Lung (tissue), 12 donors: ENCODE results near the gene DHX30. TPM values are rescaled to one million over a fixed set of nuclear protein-coding genes. Genes with fewer than 3 reads are reported as not detected.
"Not testable (repeated sequence)": the region's sequence is repeated elsewhere in the genome, so short reads cannot be mapped to it uniquely, and the experiment has no call there.

Experiments used
- ATAC-seq: fragments of 200-7000 bp; cut with Tn5 transposase; one replicate; pipeline ENCODE4 v1.9.1; 2020; ENCODE audit warnings: moderate number of reproducible peaks; ENCODE audit not compliant: insufficient read depth, low FRiP score
- DNase-seq, 3 donors: peaks; one replicate each; pipeline ENCODE4 v3.0.0-alpha.2; 2013 to 2017
- H3K27ac ChIP-seq, 2 donors: one replicate each; pipeline ENCODE4 v1.5.1; 2013; ENCODE audit warnings: mild to moderate bottlenecking in 2 of 2, moderate library complexity in 2 of 2, control low read depth in 1 of 2, inconsistent platforms in 1 of 2, low read depth in 1 of 2, low read length in 1 of 2
- H3K27me3 ChIP-seq, 3 donors: one replicate each; pipeline ENCODE4 v1.5.1; 2013; ENCODE audit warnings: low read length in 2 of 3; ENCODE audit not compliant: control insufficient read depth in 3 of 3, insufficient read depth in 3 of 3
- H3K36me3 ChIP-seq, 4 donors: one replicate each; pipeline ENCODE4 v1.5.1; 2013; ENCODE audit warnings: low read length in 4 of 4, mild to moderate bottlenecking in 1 of 4, moderate library complexity in 1 of 4; ENCODE audit not compliant: control insufficient read depth in 4 of 4, insufficient read depth in 4 of 4
- H3K4me1 ChIP-seq, 5 donors: one replicate each; pipeline ENCODE4 v1.5.1; 2013; ENCODE audit warnings: low read length in 5 of 5, mild to moderate bottlenecking in 2 of 5, moderate library complexity in 1 of 5; ENCODE audit not compliant: control insufficient read depth in 5 of 5, insufficient read depth in 5 of 5
- H3K4me3 ChIP-seq: one replicate; pipeline ENCODE4 v1.5.1; 2013; ENCODE audit warnings: mild to moderate bottlenecking, control low read depth, moderate library complexity
- H3K9ac ChIP-seq, 2 donors: one replicate each; pipeline ENCODE4 v1.5.1; 2013; ENCODE audit warnings: low read length in 2 of 2, control low read depth in 1 of 2; ENCODE audit not compliant: insufficient read depth in 1 of 2
- H3K9me3 ChIP-seq, 4 donors: one replicate each; pipeline ENCODE4 v1.5.1; 2013; ENCODE audit warnings: low read length in 3 of 4, mild to moderate bottlenecking in 1 of 4, moderate library complexity in 1 of 4; ENCODE audit not compliant: control insufficient read depth in 4 of 4, insufficient read depth in 3 of 4
- CTCF ChIP-seq: IDR thresholded peaks from 2 replicates; pipeline ENCODE4 v1.5.1; 2012; ENCODE audit warnings: mild to moderate bottlenecking; ENCODE audit errors: control extremely low read depth, extremely low read depth
- WGBS, 2 donors: extraction: QIAGEN DNeasy Blood & Tissue Kit; methylation state at CpG; one replicate each; pipeline ENCODE4 v1.1.7; 2013; 5-methylcytosine and 5-hydroxymethylcytosine counted together
- polyA plus RNA-seq, 2 donors: library from polyadenylated mRNA; stranded (reverse); fragments of 200-250 nt; gene quantifications; one replicate each; pipeline ENCODE4 v1.2.1, GENCODE V29; 2013
- total RNA-seq, 2 donors: library from RNA; depleted of rRNA in 1 of 2; stranded (reverse); fragments of >200 nt in 1 of 2; gene quantifications; one replicate each; pipeline ENCODE4 v1.2.1, GENCODE V29; 2014 to 2021
- donor health status: control.
- donor health status: control.
- donor health status: Bipolar disorder and iron deficiency.
- donor health status: healthy.
- donor health status: DM: yes; HTN: yes; CAD: no.

The DHX30 gene
- total and polyA plus RNA-seq, 4 donors: 42.2 to 65.9 (median 53.8) TPM

- WGBS, 2 donors: 46 to 76% methylated on average over 3 of the region's 3 CpGs
- Histone ChIP-seq H3K4me1 (peaks cover 0 to 7% (median 0%) of the 10 kb centered on the region in 5 donors), H3K9ac (no peak overlapping the region), H3K27me3 (no peaks in the 10 kb centered on the region), H3K36me3 (peaks cover 0 to 11% (median 7%) of the 10 kb centered on the region in 4 donors), H3K9me3 (no peaks in the 10 kb centered on the region), H3K4me3 (no peak overlapping the region), H3K27ac (no peak overlapping the region)
- DNase-seq (no peak), ATAC-seq (no peak)
- no peak for TF ChIP-seq CTCF
These were observed 81.7 kb downstream of the DHX30 start for GRCh38 chr3:47884603-47885002.

GRCh38 chr3:47885168-47885567 lies 82.2 kb downstream of the DHX30 start:
- H3K9ac ChIP-seq: no peak overlapping the region
- no peak for TF ChIP-seq CTCF
- ATAC-seq (no peak), DNase-seq (no peak)
- H3K4me1 ChIP-seq: peaks cover 0 to 11% (median 0%) of the 10 kb centered on the region in 5 donors
- H3K4me3 ChIP-seq: no peak overlapping the region
- WGBS, 2 donors: 98 to 100% methylated on average over 1 of the region's 1 CpG
- H3K36me3 ChIP-seq: peaks cover 0 to 11% (median 7%) of the 10 kb centered on the region in 4 donors
- no peak overlapping the region for H3K27ac ChIP-seq
- no peaks in the 10 kb centered on the region for H3K9me3 ChIP-seq
- no peaks in the 10 kb centered on the region for H3K27me3 ChIP-seq

GRCh38 chr3:47887991-47888390 lies 85.1 kb downstream of the DHX30 start:
- WGBS, 2 donors: 95 to 97% methylated on average over 9 of the region's 9 CpGs
- Histone ChIP-seq H3K36me3 (peaks cover 0 to 22% (median 10%) of the 10 kb centered on the region in 4 donors), H3K4me1 (peaks cover 0 to 20% (median 8%) of the 10 kb centered on the region in 5 donors)
- not testable (repeated sequence) for ATAC-seq, H3K27ac ChIP-seq, H3K4me3 ChIP-seq, H3K9me3 ChIP-seq, H3K9ac ChIP-seq, H3K27me3 ChIP-seq, DNase-seq

- Histone ChIP-seq H3K9ac (peak overlapping the region in 1 of 2 donors; percentile 43), H3K27me3 (no peaks in the 10 kb centered on the region), H3K36me3 (peaks cover 0 to 22% (median 10%) of the 10 kb centered on the region in 4 donors), H3K27ac (no peak overlapping the region), H3K9me3 (no peaks in the 10 kb centered on the region), H3K4me1 (peaks cover 0 to 24% (median 8%) of the 10 kb centered on the region in 5 donors), H3K4me3 (no peak overlapping the region)
- ATAC-seq (no peak), DNase-seq (no peak)
- TF ChIP-seq CTCF: no peak
- 91 to 93% methylated on average over 4 of the region's 4 CpGs for WGBS, 2 donors
These were observed 86.2 kb downstream of the DHX30 start for GRCh38 chr3:47888986-47889757.
